Kidney epithelial cell (primary cell): ENCODE data around the gene FOXB2. TPM values are rescaled to one million over a fixed set of nuclear protein-coding genes. Genes with fewer than 3 reads are reported as not detected.
"Not testable (repeated sequence)": the region's sequence is repeated elsewhere in the genome, so short reads cannot be mapped to it uniquely, and the experiment has no call there.

Experiments used
- DNase-seq: peaks from one replicate; pipeline ENCODE4 v3.0.0-alpha.2; 2010; ENCODE audit warnings: low read depth
- H3K27me3 ChIP-seq: 2 replicates; pipeline ENCODE4 v1.6.0; 2011; ENCODE audit warnings: low read length; ENCODE audit not compliant: control insufficient read depth, insufficient read depth
- H3K36me3 ChIP-seq: 2 replicates; pipeline ENCODE4 v1.5.1; 2011; ENCODE audit warnings: low read length; ENCODE audit not compliant: control insufficient read depth, insufficient read depth
- H3K4me3 ChIP-seq: 2 replicates; pipeline ENCODE4 v1.5.1; 2011; ENCODE audit warnings: low read depth, mild to moderate bottlenecking, control low read depth, low read length
- CTCF ChIP-seq: IDR thresholded peaks from 2 replicates; pipeline ENCODE4 v1.5.1; 2011; ENCODE audit warnings: mild to moderate bottlenecking, moderate library complexity, low read length, control low read depth, inconsistent platforms; ENCODE audit not compliant: insufficient read depth, poor library complexity, severe bottlenecking
- total RNA-seq: library from RNA; depleted of rRNA; stranded (reverse); fragments of >200 nt; gene quantifications from 2 replicates; pipeline ENCODE4 v1.2.3, GENCODE V29; 2015

Gene FOXB2
- not detected in 2 replicates for total RNA-seq

GRCh38 chr9:77019236-77019925, at the start of gene FOXB2:
Gene FOXB2 (plus strand): TSS chr9:77019655. CDS start chr9:77019655, 0 bp downstream.
- DNase-seq, result no peak
- no peak within 1 kb of the TSS for H3K4me3 ChIP-seq

GRCh38 chr9:76969716-76970115, 49.7 kb upstream of the FOXB2 start:
- no peak for TF ChIP-seq CTCF
- Histone ChIP-seq H3K36me3 (no peaks in the 10 kb centered on the region), H3K4me3 (no peak overlapping the region), H3K27me3 (no peaks in the 10 kb centered on the region)
- DNase-seq, result no peak

More at GRCh38 chr9:77019236-77019925, at the start of gene FOXB2:
- Histone ChIP-seq H3K36me3 (no peaks in the 10 kb centered on the region), H3K27me3 (peaks cover 98% of the 10 kb centered on the region)
- no peak for TF ChIP-seq CTCF

GRCh38 chr9:76978831-76979230, 40.6 kb upstream of the FOXB2 start:
- H3K4me3 ChIP-seq, H3K27me3 ChIP-seq, H3K36me3 ChIP-seq, DNase-seq: not testable (repeated sequence)

GRCh38 chr9:76980566-76980965, 38.9 kb upstream of the FOXB2 start:
- TF ChIP-seq CTCF, result no peak
- Histone ChIP-seq H3K4me3 (no peak overlapping the region), H3K36me3 (no peaks in the 10 kb centered on the region), H3K27me3 (no peaks in the 10 kb centered on the region)
- DNase-seq, result no peak

- TF ChIP-seq CTCF, result no peak
- H3K27me3 ChIP-seq, result no peaks in the 10 kb centered on the region
- DNase-seq, result no peak
- no peak overlapping the region for H3K4me3 ChIP-seq
- no peaks in the 10 kb centered on the region for H3K36me3 ChIP-seq
These were observed 35.0 kb upstream of the FOXB2 start for GRCh38 chr9:76984486-76984885.

- DNase-seq, result no peak
- no peaks in the 10 kb centered on the region for H3K27me3 ChIP-seq
- no peak for TF ChIP-seq CTCF
- no peak overlapping the region for H3K4me3 ChIP-seq
- H3K36me3 ChIP-seq, result no peaks in the 10 kb centered on the region
These were observed 33.9 kb upstream of the FOXB2 start for GRCh38 chr9:76985581-76985980.
